ENCODE measurements around the gene OR4E2. TPM values are rescaled to one million over a fixed set of nuclear protein-coding genes. Genes with fewer than 3 reads are reported as not detected.

OR4E2 gene
- polyA plus RNA-seq, 1 of the 3 experiments (the other 2 are of a cell fraction): not detected

DNA sequence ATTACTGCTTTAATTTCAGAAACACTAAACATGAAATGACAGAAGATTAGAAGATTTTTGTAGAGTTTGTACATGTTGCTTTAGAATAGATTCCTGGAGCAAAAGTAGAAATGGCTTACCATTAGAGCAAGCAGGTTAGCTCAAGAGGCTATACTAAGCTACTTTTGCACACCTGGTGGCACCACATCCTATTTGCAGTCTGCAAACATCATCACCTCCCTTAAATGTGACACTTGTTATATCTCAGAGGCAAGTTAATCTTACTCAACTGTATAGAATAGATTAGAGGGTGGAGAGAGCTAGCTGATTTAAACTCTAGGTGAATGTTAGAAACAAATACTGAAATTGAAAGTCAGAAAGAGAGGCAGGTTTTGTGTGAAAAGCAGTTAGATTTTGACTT is 50.7 kb downstream of the OR4E2 start:
- Histone ChIP-seq H3K36me3 (replicated peaks in 1 of 2; ENCODE audit: control insufficient read depth in 1 of 2, insufficient read depth in 2 of 2, low read length in 1 of 2) (no peaks in the 10 kb centered on the region), H3K4me3 (ENCODE audit: low read depth in 2 of 2, low read length in 1 of 2) (no peak overlapping the region), H3K27me3 (ENCODE audit: insufficient read depth) (peaks cover 3% of the 10 kb centered on the region; the same call in 1 of the 2 replicates), H3K9me2 (no peaks in the 10 kb centered on the region), H4K20me1 (ENCODE audit: insufficient read depth) (no peaks in the 10 kb centered on the region), H2AFZ (ENCODE audit: low read depth) (no peak overlapping the region), H3K9me3 (no peaks in the 10 kb centered on the region), H3K9ac (no peak overlapping the region), H3K27ac (ENCODE audit: low read depth in 2 of 2, low read length in 1 of 2) (no peak overlapping the region), H3K4me2 (no peak overlapping the region), H3F3A (replicated peaks; ENCODE audit: insufficient read depth) (no peaks in the 10 kb centered on the region), H3K79me2 (ENCODE audit: insufficient read depth) (no peaks in the 10 kb centered on the region), H3K4me1 (ENCODE audit: control insufficient read depth in 1 of 2, insufficient read depth in 2 of 2, low read depth in 1 of 2, low read length in 1 of 2) (no peaks in the 10 kb centered on the region)
- TF ChIP-seq RXRA (IDR thresholded peaks at IDR 0.05; ENCODE audit: borderline replicate concordance, low read depth): no peak
- TF ChIP-seq CHD2 (IDR thresholded peaks at IDR 0.05; ENCODE audit: low read length, partially characterized antibody): no peak
- TF ChIP-seq, protein P1, sequence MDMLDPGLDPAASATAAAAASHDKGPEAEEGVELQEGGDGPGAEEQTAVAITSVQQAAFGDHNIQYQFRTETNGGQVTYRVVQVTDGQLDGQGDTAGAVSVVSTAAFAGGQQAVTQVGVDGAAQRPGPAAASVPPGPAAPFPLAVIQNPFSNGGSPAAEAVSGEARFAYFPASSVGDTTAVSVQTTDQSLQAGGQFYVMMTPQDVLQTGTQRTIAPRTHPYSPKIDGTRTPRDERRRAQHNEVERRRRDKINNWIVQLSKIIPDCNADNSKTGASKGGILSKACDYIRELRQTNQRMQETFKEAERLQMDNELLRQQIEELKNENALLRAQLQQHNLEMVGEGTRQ (IDR thresholded peaks at IDR 0.05; ENCODE audit: borderline replicate concordance, low read depth, low read length): no peak
- no peak for TF ChIP-seq MEF2A (IDR thresholded peaks at IDR 0.05; ENCODE audit: borderline replicate concordance, low read depth)
- TF ChIP-seq POLR2AphosphoS5 (IDR thresholded peaks at IDR 0.05; ENCODE audit: low read depth, low read length): no peak
- no peak for TF ChIP-seq ELF1 (IDR thresholded peaks at IDR 0.05)
- TF ChIP-seq, protein P2, sequence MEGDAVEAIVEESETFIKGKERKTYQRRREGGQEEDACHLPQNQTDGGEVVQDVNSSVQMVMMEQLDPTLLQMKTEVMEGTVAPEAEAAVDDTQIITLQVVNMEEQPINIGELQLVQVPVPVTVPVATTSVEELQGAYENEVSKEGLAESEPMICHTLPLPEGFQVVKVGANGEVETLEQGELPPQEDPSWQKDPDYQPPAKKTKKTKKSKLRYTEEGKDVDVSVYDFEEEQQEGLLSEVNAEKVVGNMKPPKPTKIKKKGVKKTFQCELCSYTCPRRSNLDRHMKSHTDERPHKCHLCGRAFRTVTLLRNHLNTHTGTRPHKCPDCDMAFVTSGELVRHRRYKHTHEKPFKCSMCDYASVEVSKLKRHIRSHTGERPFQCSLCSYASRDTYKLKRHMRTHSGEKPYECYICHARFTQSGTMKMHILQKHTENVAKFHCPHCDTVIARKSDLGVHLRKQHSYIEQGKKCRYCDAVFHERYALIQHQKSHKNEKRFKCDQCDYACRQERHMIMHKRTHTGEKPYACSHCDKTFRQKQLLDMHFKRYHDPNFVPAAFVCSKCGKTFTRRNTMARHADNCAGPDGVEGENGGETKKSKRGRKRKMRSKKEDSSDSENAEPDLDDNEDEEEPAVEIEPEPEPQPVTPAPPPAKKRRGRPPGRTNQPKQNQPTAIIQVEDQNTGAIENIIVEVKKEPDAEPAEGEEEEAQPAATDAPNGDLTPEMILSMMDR (IDR thresholded peaks at IDR 0.05): no peak
- TF ChIP-seq TCF12 (IDR thresholded peaks at IDR 0.05): no peak
- no peak for TF ChIP-seq EZH2phosphoT487 (IDR thresholded peaks at IDR 0.05; ENCODE audit: borderline replicate concordance, low read depth)
- no peak for TF ChIP-seq FOXM1 (IDR thresholded peaks at IDR 0.05; ENCODE audit: low read depth)
- TF ChIP-seq, protein P3, sequence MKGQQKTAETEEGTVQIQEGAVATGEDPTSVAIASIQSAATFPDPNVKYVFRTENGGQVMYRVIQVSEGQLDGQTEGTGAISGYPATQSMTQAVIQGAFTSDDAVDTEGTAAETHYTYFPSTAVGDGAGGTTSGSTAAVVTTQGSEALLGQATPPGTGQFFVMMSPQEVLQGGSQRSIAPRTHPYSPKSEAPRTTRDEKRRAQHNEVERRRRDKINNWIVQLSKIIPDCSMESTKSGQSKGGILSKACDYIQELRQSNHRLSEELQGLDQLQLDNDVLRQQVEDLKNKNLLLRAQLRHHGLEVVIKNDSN (IDR thresholded peaks at IDR 0.05; ENCODE audit: borderline replicate concordance, low read depth): no peak
- ChIA-PET POLR2A (no interaction called here), CTCF (no interaction called here)
- DNase-seq: no peak

DNA sequence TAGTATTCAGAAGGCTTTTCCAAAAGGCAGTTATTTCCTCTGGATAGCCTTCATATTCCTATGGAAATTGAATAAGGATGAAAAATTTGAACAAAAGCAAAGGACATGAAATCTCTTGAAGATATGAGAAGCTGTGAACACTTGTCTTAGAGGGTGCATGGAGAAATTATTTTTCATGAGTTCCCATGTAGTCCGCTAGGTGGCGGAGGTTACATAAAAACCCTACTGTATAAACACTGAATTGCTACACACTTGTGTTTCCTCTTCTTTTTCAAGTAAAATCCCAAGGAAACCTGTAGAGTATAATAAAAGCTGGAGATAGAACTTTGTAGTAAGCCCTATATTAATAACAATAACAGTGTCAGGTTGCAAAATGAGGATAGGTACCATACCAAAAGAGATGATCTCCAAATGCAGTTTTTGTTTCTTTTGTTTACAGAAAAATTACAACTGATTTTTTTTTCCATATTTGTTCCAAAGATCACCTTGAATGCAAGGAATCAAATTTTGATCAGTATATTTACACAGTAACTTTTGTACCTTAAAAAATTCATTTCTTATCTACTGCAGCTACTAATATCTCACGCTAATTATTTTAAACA is 57.8 kb downstream of the OR4E2 start:
- no peak overlapping the region for H3K9ac ChIP-seq
- no peak overlapping the region for H3K27ac ChIP-seq (ENCODE audit: low read depth in 2 of 2, low read length in 1 of 2)
- no peaks in the 10 kb centered on the region for H3F3A ChIP-seq (replicated peaks; ENCODE audit: insufficient read depth)
- H3K9me2 ChIP-seq: no peaks in the 10 kb centered on the region
- POLR2A ChIA-PET: no interaction called here
- no peaks in the 10 kb centered on the region for H3K36me3 ChIP-seq (replicated peaks in 1 of 2; ENCODE audit: control insufficient read depth in 1 of 2, insufficient read depth in 2 of 2, low read length in 1 of 2)
- H3K4me1 ChIP-seq (ENCODE audit: control insufficient read depth in 1 of 2, insufficient read depth in 2 of 2, low read depth in 1 of 2, low read length in 1 of 2): no peaks in the 10 kb centered on the region
- no peaks in the 10 kb centered on the region for H4K20me1 ChIP-seq (ENCODE audit: insufficient read depth)
- no peak overlapping the region for H3K4me2 ChIP-seq
- H3K27me3 ChIP-seq (ENCODE audit: insufficient read depth): no peaks in the 10 kb centered on the region
- peak; percentile 34 for DNase-seq
- TF ChIP-seq RAD21 (IDR thresholded peaks at IDR 0.05; ENCODE audit: low read length) (peak; percentile 11; the same call in 1 of the 2 replicates), MEF2A (IDR thresholded peaks at IDR 0.05; ENCODE audit: borderline replicate concordance, low read depth) (no peak)
- TF ChIP-seq, protein P2 (IDR thresholded peaks at IDR 0.05): peak; percentile 86
- no peaks in the 10 kb centered on the region; the same call in 1 of the 2 replicates for H3K9me3 ChIP-seq
- no peak overlapping the region for H3K4me3 ChIP-seq (ENCODE audit: low read depth in 2 of 2, low read length in 1 of 2)
- CTCF ChIA-PET: interaction anchor here (0.5 to 2.2 kb wide), 17 partner anchors 11 to 700 kb away, joined by 3 to 30 read pairs (median 4); no protein-coding TSS in a partner anchor
- H3K79me2 ChIP-seq (ENCODE audit: insufficient read depth): no peaks in the 10 kb centered on the region
- WGBS (ENCODE audit: low lambda C conversion rate): 5% methylated on average over 3 of the region's 3 CpGs
- no peak overlapping the region for H2AFZ ChIP-seq (ENCODE audit: low read depth)

All from SK-N-SH (cell line).